ENCODE measurements around the gene DPRX. TPM values are rescaled to one million over a fixed set of nuclear protein-coding genes. Genes with fewer than 3 reads are reported as not detected.

DPRX gene, protein sequence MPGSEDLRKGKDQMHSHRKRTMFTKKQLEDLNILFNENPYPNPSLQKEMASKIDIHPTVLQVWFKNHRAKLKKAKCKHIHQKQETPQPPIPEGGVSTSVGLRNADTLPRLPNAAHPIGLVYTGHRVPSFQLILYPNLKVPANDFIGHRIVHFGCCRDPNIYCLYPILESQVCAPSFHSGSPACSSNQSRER
- total RNA-seq, result not detected

DNA sequence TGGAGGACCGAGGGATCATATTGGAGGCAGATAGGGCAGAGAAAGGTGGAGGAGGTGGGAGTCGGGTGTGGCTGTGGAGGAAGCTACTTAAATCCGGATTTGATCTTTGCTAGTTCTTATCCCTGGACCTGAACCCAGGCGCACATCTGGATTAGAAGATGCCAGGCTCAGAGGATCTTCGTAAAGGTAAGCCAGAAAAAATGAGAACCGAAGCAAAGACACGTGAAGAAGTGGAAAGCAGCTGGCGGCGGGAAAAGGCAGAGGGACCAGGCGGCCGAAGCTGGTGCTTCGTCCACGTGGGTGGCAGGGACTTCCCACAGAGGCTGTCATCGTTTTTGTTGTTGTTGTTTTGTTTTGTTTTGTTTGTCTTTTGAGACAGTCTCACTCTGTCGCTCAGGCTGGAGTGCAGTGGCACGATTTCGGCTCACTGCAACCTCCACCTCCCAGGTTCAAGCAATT is at the start of gene DPRX:
Gene DPRX, plus strand, starts transcription at position 51 of the 459 bp plus-strand sequence. Its CDS starts 108 bp downstream, at position 159.
- Mint-ChIP-seq H3K36me3 (ENCODE audit: low read depth) (no peaks in the 10 kb centered on the region), H3K27ac (no peak within 1 kb of the TSS), H3K4me1 (no peaks in the 10 kb centered on the region), H3K4me3 (no peak within 1 kb of the TSS), H3K9me3 (peaks cover 20% of the 10 kb centered on the region), H3K27me3 (no peaks in the 10 kb centered on the region)
- ChIA-PET CTCF (no interaction called here), POLR2A (no interaction called here)
- no peak for DNase-seq

DNA sequence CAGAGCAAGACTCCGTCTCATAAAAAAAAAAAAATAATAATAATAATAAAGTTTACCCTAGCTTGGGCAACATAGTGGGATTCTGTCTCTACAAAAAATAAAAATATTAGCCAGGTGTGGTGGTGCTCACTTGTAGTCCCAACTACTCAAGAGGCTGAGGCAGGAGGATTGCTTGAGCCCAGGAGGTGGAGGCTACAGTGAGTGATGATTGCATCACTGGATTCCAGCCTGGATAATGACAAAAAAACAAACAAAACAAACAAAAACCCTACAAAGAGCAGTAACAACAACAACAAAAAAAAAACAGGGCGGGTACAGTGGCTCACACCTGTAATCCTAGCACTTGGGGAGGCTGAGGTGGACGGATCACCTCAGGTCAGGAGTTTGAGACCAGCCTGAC is 48.6 kb upstream of the DPRX start:
- DNase-seq, result no peak
- no peaks in the 10 kb centered on the region for H3K27me3 Mint-ChIP-seq
- no peaks in the 10 kb centered on the region for H3K4me1 Mint-ChIP-seq
- ChIA-PET POLR2A (no interaction called here), CTCF (no interaction called here)
- no peak overlapping the region for H3K4me3 Mint-ChIP-seq
- peaks cover 33% of the 10 kb centered on the region for H3K9me3 Mint-ChIP-seq
- H3K36me3 Mint-ChIP-seq (ENCODE audit: low read depth), result peaks cover 15% of the 10 kb centered on the region
- no peak overlapping the region for H3K27ac Mint-ChIP-seq

- POLR2A ChIA-PET, result no interaction called here
- CTCF ChIA-PET, result no interaction called here
These were observed 45.5 kb upstream of the DPRX start for GRCh38 chr19:53586277-53586691.

GRCh38 chr19:53594811-53595509 is 36.8 kb upstream of the DPRX start:
- Mint-ChIP-seq H3K4me3 (no peak overlapping the region), H3K4me1 (no peaks in the 10 kb centered on the region), H3K27ac (no peak overlapping the region), H3K36me3 (ENCODE audit: low read depth) (no peaks in the 10 kb centered on the region), H3K9me3 (peaks cover 10% of the 10 kb centered on the region), H3K27me3 (no peaks in the 10 kb centered on the region)
- POLR2A ChIA-PET, result no interaction called here
- no peak for DNase-seq
- CTCF ChIA-PET, result no interaction called here

More at GRCh38 chr19:53586277-53586691, 45.5 kb upstream of the DPRX start:
- Mint-ChIP-seq H3K4me1 (no peaks in the 10 kb centered on the region), H3K4me3 (no peak overlapping the region), H3K9me3 (peaks cover 17% of the 10 kb centered on the region), H3K27ac (no peak overlapping the region), H3K36me3 (ENCODE audit: low read depth) (no peaks in the 10 kb centered on the region), H3K27me3 (no peaks in the 10 kb centered on the region)
- DNase-seq, result no peak

- Mint-ChIP-seq H3K4me1 (no peaks in the 10 kb centered on the region), H3K36me3 (ENCODE audit: low read depth) (no peaks in the 10 kb centered on the region), H3K4me3 (no peak overlapping the region), H3K9me3 (peaks cover 10% of the 10 kb centered on the region), H3K27ac (no peak overlapping the region), H3K27me3 (no peaks in the 10 kb centered on the region)
- CTCF ChIA-PET, result no interaction called here
- POLR2A ChIA-PET, result no interaction called here
- no peak for DNase-seq
These were observed 36.3 kb upstream of the DPRX start for GRCh38 chr19:53595510-53595867.

GRCh38 chr19:53596056-53596455 is 35.7 kb upstream of the DPRX start:
- no peak overlapping the region for H3K4me3 Mint-ChIP-seq
- H3K27ac Mint-ChIP-seq, result no peak overlapping the region
- CTCF ChIA-PET, result no interaction called here
- peaks cover 10% of the 10 kb centered on the region for H3K9me3 Mint-ChIP-seq
- POLR2A ChIA-PET, result no interaction called here
- no peaks in the 10 kb centered on the region for H3K36me3 Mint-ChIP-seq (ENCODE audit: low read depth)
- no peak for DNase-seq
- H3K27me3 Mint-ChIP-seq, result no peaks in the 10 kb centered on the region
- H3K4me1 Mint-ChIP-seq, result no peaks in the 10 kb centered on the region

DNA sequence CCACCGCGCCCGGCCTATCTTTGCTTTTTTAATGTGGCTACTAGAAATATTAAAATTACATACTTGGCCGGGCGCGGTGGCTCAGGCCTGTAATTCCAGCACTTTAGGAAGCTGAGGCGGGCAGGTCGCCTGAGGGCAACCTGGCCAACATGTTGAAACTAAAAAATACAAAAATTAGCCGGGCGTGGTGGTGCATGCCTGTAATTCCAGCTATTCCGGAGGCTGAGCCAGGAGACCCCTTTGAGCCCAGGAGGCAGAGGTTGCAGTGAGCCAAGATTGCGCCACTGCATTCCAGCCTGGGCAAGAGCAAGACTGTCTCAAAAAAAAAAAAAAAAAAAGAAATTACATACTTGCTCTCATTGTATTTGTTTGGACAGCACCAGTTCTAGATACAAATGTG is 34.8 kb upstream of the DPRX start:
- no peak overlapping the region for H3K4me3 Mint-ChIP-seq
- H3K27me3 Mint-ChIP-seq, result no peaks in the 10 kb centered on the region
- H3K36me3 Mint-ChIP-seq (ENCODE audit: low read depth), result no peaks in the 10 kb centered on the region
- no peaks in the 10 kb centered on the region for H3K4me1 Mint-ChIP-seq
- peaks cover 9% of the 10 kb centered on the region for H3K9me3 Mint-ChIP-seq
- no peak for DNase-seq
- ChIA-PET CTCF (no interaction called here), POLR2A (no interaction called here)
- no peak overlapping the region for H3K27ac Mint-ChIP-seq

DNA sequence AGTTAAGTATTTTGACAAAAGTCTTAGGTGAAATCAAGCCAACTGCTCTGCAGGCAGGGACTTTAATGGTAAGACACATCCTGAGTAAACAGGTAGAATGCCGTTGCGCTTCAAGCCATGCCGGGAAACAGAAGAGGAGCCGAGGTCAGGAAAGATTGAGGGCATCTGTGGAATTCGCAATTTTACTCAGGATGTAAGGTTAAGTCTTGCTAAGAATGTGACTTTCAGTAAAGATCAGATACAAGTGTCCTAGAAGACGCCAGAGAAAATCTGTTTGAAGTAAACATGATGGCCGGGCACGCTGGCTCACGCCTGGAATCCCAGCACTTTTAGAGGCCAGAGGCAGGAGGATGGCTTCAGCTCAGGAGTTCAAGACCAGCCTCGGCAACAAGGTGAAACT is 33.4 kb upstream of the DPRX start:
- POLR2A ChIA-PET, result no interaction called here
- no peak for DNase-seq
- Mint-ChIP-seq H3K27ac (no peak overlapping the region), H3K36me3 (ENCODE audit: low read depth) (no peaks in the 10 kb centered on the region), H3K9me3 (peaks cover 13% of the 10 kb centered on the region), H3K27me3 (no peaks in the 10 kb centered on the region), H3K4me3 (no peak overlapping the region), H3K4me1 (no peaks in the 10 kb centered on the region)
- CTCF ChIA-PET, result no interaction called here

- no peak for DNase-seq
- H3K27me3 Mint-ChIP-seq, result no peaks in the 10 kb centered on the region
- no peak overlapping the region for H3K4me3 Mint-ChIP-seq
- ChIA-PET CTCF (no interaction called here), POLR2A (no interaction called here)
- no peak overlapping the region for H3K27ac Mint-ChIP-seq
- H3K9me3 Mint-ChIP-seq, result peaks cover 18% of the 10 kb centered on the region
- no peaks in the 10 kb centered on the region for H3K36me3 Mint-ChIP-seq (ENCODE audit: low read depth)
- H3K4me1 Mint-ChIP-seq, result no peaks in the 10 kb centered on the region
These were observed 31.6 kb upstream of the DPRX start for GRCh38 chr19:53600217-53600616.

- Mint-ChIP-seq H3K4me1 (no peaks in the 10 kb centered on the region), H3K27me3 (no peaks in the 10 kb centered on the region), H3K36me3 (ENCODE audit: low read depth) (no peaks in the 10 kb centered on the region), H3K4me3 (no peak overlapping the region), H3K27ac (no peak overlapping the region), H3K9me3 (peaks cover 19% of the 10 kb centered on the region)
- CTCF ChIA-PET, result no interaction called here
- POLR2A ChIA-PET, result no interaction called here
- no peak for DNase-seq
These were observed 25.8 kb upstream of the DPRX start for GRCh38 chr19:53606031-53606430.

GRCh38 chr19:53608381-53608780 is 23.4 kb upstream of the DPRX start:
- H3K4me1 Mint-ChIP-seq, result no peaks in the 10 kb centered on the region
- H3K27ac Mint-ChIP-seq, result no peak overlapping the region
- H3K9me3 Mint-ChIP-seq, result peaks cover 19% of the 10 kb centered on the region
- ChIA-PET POLR2A (no interaction called here), CTCF (no interaction called here)
- H3K36me3 Mint-ChIP-seq (ENCODE audit: low read depth), result no peaks in the 10 kb centered on the region
- H3K27me3 Mint-ChIP-seq, result no peaks in the 10 kb centered on the region
- H3K4me3 Mint-ChIP-seq, result no peak overlapping the region
- no peak for DNase-seq

- no peaks in the 10 kb centered on the region for H3K4me1 Mint-ChIP-seq
- no peak overlapping the region for H3K27ac Mint-ChIP-seq
- CTCF ChIA-PET, result interaction anchor here (0.6 to 0.7 kb wide), 3 partner anchors 50 to 971 kb away, joined by 3 read pairs; no protein-coding TSS in a partner anchor
- no peaks in the 10 kb centered on the region for H3K36me3 Mint-ChIP-seq (ENCODE audit: low read depth)
- H3K4me3 Mint-ChIP-seq, result no peak overlapping the region
- DNase-seq, result no peak
- H3K9me3 Mint-ChIP-seq, result peaks cover 15% of the 10 kb centered on the region
- POLR2A ChIA-PET, result no interaction called here
- no peaks in the 10 kb centered on the region for H3K27me3 Mint-ChIP-seq
These were observed 18.9 kb upstream of the DPRX start for GRCh38 chr19:53612762-53613526.

DNA sequence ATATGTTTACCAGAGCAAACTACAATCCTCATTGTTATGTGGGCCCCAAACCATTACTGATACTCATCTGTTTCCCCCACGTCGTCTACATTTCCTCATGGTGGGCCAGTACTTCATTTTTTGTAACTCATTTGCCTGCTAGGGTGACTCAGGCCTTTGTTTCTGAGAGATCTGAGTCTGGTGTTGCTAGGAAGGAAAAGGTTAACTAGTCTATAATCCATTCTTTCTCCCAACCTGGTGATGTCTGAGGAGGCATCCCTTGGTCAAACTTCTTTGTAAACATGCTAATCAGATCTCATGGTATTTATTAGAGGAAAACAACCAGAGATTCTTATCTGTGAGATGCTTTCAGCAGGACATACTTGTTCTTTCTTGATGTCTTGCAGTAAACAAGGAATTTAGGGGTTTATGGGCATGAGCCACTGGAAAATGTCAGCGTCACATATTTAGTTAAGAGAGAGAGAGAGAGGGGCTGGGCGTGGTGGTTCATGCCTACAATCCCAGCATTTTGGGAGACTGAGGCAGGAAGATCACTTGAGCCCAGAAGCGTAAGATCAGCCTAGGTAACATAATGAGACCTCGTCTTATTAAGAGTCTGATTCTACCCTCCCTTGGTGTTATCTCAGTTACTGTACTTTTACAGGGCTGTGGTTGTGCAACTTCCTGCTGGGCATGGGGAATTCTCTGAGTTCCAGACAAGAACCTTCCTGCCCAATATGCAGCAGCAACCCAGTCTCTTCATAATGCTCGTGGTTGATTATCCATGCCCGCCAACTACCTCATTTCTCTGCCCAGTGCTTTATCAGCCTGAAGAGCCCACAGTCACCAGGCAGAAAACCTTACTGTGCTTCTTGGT is 9.7 kb upstream of the DPRX start:
- H3K36me3 Mint-ChIP-seq (ENCODE audit: low read depth), result no peaks in the 10 kb centered on the region
- no peak overlapping the region for H3K27ac Mint-ChIP-seq
- no peak for DNase-seq
- H3K27me3 Mint-ChIP-seq, result no peaks in the 10 kb centered on the region
- ChIA-PET POLR2A (no interaction called here), CTCF (no interaction called here)
- H3K4me3 Mint-ChIP-seq, result no peak overlapping the region
- H3K9me3 Mint-ChIP-seq, result peaks cover 13% of the 10 kb centered on the region
- peaks cover 5% of the 10 kb centered on the region for H3K4me1 Mint-ChIP-seq

Data from activated CD4-positive, alpha-beta T cell treated with anti-CD3 and anti-CD28 coated beads, Interleukin-2, amount 10 ng/mL, durations not matched to agents 7 days and 5 days (primary cell).